Measurements from ENCODE around the gene PLAAT4.
"Not testable (repeated sequence)": the region's sequence is repeated elsewhere in the genome, so short reads cannot be mapped to it uniquely, and the experiment has no call there.

Gene PLAAT4

GRCh38 chr11:63511048-63511748 is 25.4 kb upstream of the PLAAT4 start:
- no peak for DNase-seq (ENCODE audit: low spot score)

GRCh38 chr11:63512816-63513215 is 23.8 kb upstream of the PLAAT4 start:
- DNase-seq (ENCODE audit: low spot score) = no peak

- no peak for DNase-seq (ENCODE audit: low spot score)
Observed at GRCh38 chr11:63516109-63516508, 20.5 kb upstream of the PLAAT4 start.

- DNase-seq (ENCODE audit: low spot score) = no peak
Observed at GRCh38 chr11:63517156-63517555, 19.5 kb upstream of the PLAAT4 start.

- peak; percentile 42 for DNase-seq (ENCODE audit: low spot score)
Observed at GRCh38 chr11:63518548-63518947, 18.1 kb upstream of the PLAAT4 start.

GRCh38 chr11:63520606-63521170 is 15.9 kb upstream of the PLAAT4 start:
- DNase-seq (ENCODE audit: low spot score) = no peak

- DNase-seq (ENCODE audit: low spot score) = no peak
Observed at GRCh38 chr11:63521896-63522295, 14.7 kb upstream of the PLAAT4 start.

GRCh38 chr11:63523151-63523550 is 13.5 kb upstream of the PLAAT4 start:
- DNase-seq (ENCODE audit: low spot score) = no peak

GRCh38 chr11:63527667-63528066 is 8.9 kb upstream of the PLAAT4 start:
- no peak for DNase-seq (ENCODE audit: low spot score)

- DNase-seq (ENCODE audit: low spot score) = not testable (repeated sequence)
Observed at GRCh38 chr11:63528156-63528555, 8.5 kb upstream of the PLAAT4 start.

GRCh38 chr11:63528729-63529278 is 7.8 kb upstream of the PLAAT4 start:
- not testable (repeated sequence) for DNase-seq (ENCODE audit: low spot score)

GRCh38 chr11:63529373-63529772 is 7.2 kb upstream of the PLAAT4 start:
- DNase-seq (ENCODE audit: low spot score) = not testable (repeated sequence)

GRCh38 chr11:63530021-63530420 is 6.6 kb upstream of the PLAAT4 start:
- DNase-seq (ENCODE audit: low spot score) = no peak

- peak; percentile 77 for DNase-seq (ENCODE audit: low spot score)
Observed at GRCh38 chr11:63531074-63531792, 5.4 kb upstream of the PLAAT4 start.

GRCh38 chr11:63532117-63532516 is 4.5 kb upstream of the PLAAT4 start:
- DNase-seq (ENCODE audit: low spot score) = no peak

GRCh38 chr11:63532799-63533475 is 3.7 kb upstream of the PLAAT4 start:
- no peak for DNase-seq (ENCODE audit: low spot score)

- DNase-seq (ENCODE audit: low spot score) = no peak
Observed at GRCh38 chr11:63534076-63534475, 2.5 kb upstream of the PLAAT4 start.

GRCh38 chr11:63534895-63535461 is 1.6 kb upstream of the PLAAT4 start:
- peak; percentile 30 for DNase-seq (ENCODE audit: low spot score)

- DNase-seq (ENCODE audit: low spot score) = peak; percentile 64
Observed at GRCh38 chr11:63535734-63536133, 874 bp upstream of the PLAAT4 start.

GRCh38 chr11:63537293-63538101 is 889 bp downstream of the PLAAT4 start:
- DNase-seq (ENCODE audit: low spot score) = peak; percentile 12

- DNase-seq (ENCODE audit: low spot score) = not testable (repeated sequence)
Observed at GRCh38 chr11:63542506-63542905, 5.9 kb downstream of the PLAAT4 start.
